Mammary epithelial cell (primary cell): Measurements from ENCODE around the gene TRIM73.
"Not testable (repeated sequence)": the region's sequence is repeated elsewhere in the genome, so short reads cannot be mapped to it uniquely, and the experiment has no call there.

Experiments
- CTCF ChIP-seq, 2 donors: IDR thresholded peaks in 1 of 2; conservative IDR thresholded peaks in 1 of 2; 2 replicates each; pipeline ENCODE4 v1.5.1; 2011 to 2012; ENCODE audit warnings: inconsistent platforms in 2 of 2, low read length in 2 of 2, mild to moderate bottlenecking in 2 of 2, control low read depth in 1 of 2, low read depth in 1 of 2; ENCODE audit not compliant: insufficient read depth in 1 of 2; ENCODE audit errors: extremely low read depth in 1 of 2
- EZH2 ChIP-seq: IDR thresholded peaks from 2 replicates; pipeline ENCODE4 v1.6.1; 2012; ENCODE audit warnings: low read length, inconsistent platforms, borderline replicate concordance

DNA sequence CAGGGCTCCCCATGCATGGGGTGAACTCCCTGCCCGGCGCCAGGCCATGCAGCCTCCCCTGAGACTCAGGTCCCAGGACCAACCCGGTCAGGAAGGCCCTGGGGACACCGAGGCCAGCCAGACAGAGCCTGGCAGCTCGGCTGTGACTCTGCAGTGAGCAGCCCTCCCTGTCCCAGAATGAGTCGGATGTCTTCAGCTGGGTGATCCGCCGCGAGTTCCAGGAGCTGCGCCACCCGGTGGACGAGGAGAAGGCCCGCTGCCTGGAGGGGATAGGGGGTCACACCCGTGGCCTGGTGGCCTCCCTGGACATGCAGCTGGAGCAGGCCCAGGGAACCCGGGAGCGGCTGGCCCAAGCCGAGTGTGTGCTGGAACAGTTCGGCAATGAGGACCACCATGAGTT is 9.2 kb downstream of the TRIM73 start:
- TF ChIP-seq CTCF (conservative IDR thresholded peaks at IDR 0.05 in 1 of 2, IDR thresholded peaks at IDR 0.05 in 1 of 2; ENCODE audit: extremely low read depth in 1 of 2, insufficient read depth in 1 of 2, low read depth in 1 of 2, low read length in 2 of 2); EZH2: not testable (repeated sequence)
